HepG2 (cell line): ENCODE results near the gene CEL. TPM values are rescaled to one million over a fixed set of nuclear protein-coding genes. Genes with fewer than 3 reads are reported as not detected.

ENCODE experiments used
- CEBPB ChIP-seq: IDR thresholded peaks from 2 replicates; pipeline ENCODE4 v1.6.1; 2011; ENCODE audit warnings: low read depth, low read length, improper control_type of control experiment, borderline replicate concordance
- MAFK ChIP-seq, 2 experiments: IDR thresholded peaks in 1 of 2; conservative IDR thresholded peaks in 1 of 2; 2 replicates each; pipeline ENCODE4 v1.6.1; 2011; ENCODE audit warnings: improper control_type of control experiment in 2 of 2, low read length in 2 of 2
- MBD4 ChIP-seq: IDR thresholded peaks from 2 replicates; pipeline ENCODE4 v1.6.1; 2012; ENCODE audit warnings: low read length, inconsistent platforms, borderline replicate concordance
- MED13 ChIP-seq: sonication (generic); formaldehyde crosslinking; IDR thresholded peaks from 2 replicates; pipeline ENCODE4 v1.5.0; 2020; ENCODE audit warnings: missing genetic modification reagents
- MED8 ChIP-seq: sonication (generic); formaldehyde crosslinking; IDR thresholded peaks from 2 replicates; pipeline ENCODE4 v1.8.1; 2023; ENCODE audit warnings: mild to moderate bottlenecking, missing genetic modification reagents; ENCODE audit not compliant: insufficient replicate concordance
- MTF2 ChIP-seq: sonication (generic); formaldehyde crosslinking; IDR thresholded peaks from 2 replicates; pipeline ENCODE4 v1.5.0; 2020; ENCODE audit warnings: missing genetic modification reagents, borderline replicate concordance
- NRL ChIP-seq: sonication (generic); formaldehyde crosslinking; IDR thresholded peaks from 2 replicates; pipeline ENCODE4 v1.5.0; 2020; ENCODE audit warnings: missing genetic modification reagents, mild to moderate bottlenecking, moderate library complexity, borderline replicate concordance
- PAF1 ChIP-seq: IDR thresholded peaks from 2 replicates; pipeline ENCODE4 v1.6.1; 2016; ENCODE audit warnings: missing genetic modification reagents, missing compliant biosample characterization
- RARA ChIP-seq: IDR thresholded peaks from 2 replicates; pipeline ENCODE4 v1.6.1; 2016; ENCODE audit warnings: missing genetic modification reagents, missing compliant biosample characterization
- RBAK ChIP-seq: sonication (generic); formaldehyde crosslinking; IDR thresholded peaks from 2 replicates; pipeline ENCODE4 v1.5.1; 2020; ENCODE audit warnings: mild to moderate bottlenecking, missing genetic modification reagents
- SMARCE1 ChIP-seq: fragments of 450-650 bp; IDR thresholded peaks from 2 replicates; pipeline ENCODE4 v1.6.1; 2017; ENCODE audit warnings: borderline replicate concordance
- STAT5B ChIP-seq: sonication (generic); formaldehyde crosslinking; IDR thresholded peaks from 2 replicates; pipeline ENCODE4 v1.4.0; 2020; ENCODE audit warnings: missing genetic modification reagents
- SUZ12 ChIP-seq: fragments of 150-350 bp; IDR thresholded peaks from 2 replicates; pipeline ENCODE4 v1.6.1; 2014; ENCODE audit warnings: low read depth, low read length
- TEAD3 ChIP-seq: optimal IDR thresholded peaks from 2 replicates; pipeline ENCODE3; 2016; ENCODE audit warnings: borderline replicate concordance
- TOE1 ChIP-seq: sonication (generic); formaldehyde crosslinking; IDR thresholded peaks from 2 replicates; pipeline ENCODE4 v1.4.0; 2020; ENCODE audit warnings: mild to moderate bottlenecking, missing genetic modification reagents
- XRCC5 ChIP-seq: fragments of 200-400 bp; formaldehyde crosslinking; optimal IDR thresholded peaks from 2 replicates; pipeline ENCODE3; 2017; ENCODE audit warnings: mild to moderate bottlenecking, low read length
- ZBTB20 ChIP-seq: sonication (generic); formaldehyde crosslinking; IDR thresholded peaks from 2 replicates; pipeline ENCODE4 v1.8.1; 2023; ENCODE audit warnings: missing genetic modification reagents, low read depth, mild to moderate bottlenecking, borderline replicate concordance
- ZNF207 ChIP-seq: fragments of 450-650 bp; IDR thresholded peaks from 2 replicates; pipeline ENCODE4 v1.6.1; 2016; ENCODE audit warnings: antibody characterized with exemption, borderline replicate concordance
- ZNF30 ChIP-seq: sonication (generic); formaldehyde crosslinking; IDR thresholded peaks from 2 replicates; pipeline ENCODE4 v1.5.0; 2020; ENCODE audit warnings: mild to moderate bottlenecking, missing genetic modification reagents
- ZNF329 ChIP-seq: sonication (generic); formaldehyde crosslinking; IDR thresholded peaks from 2 replicates; pipeline ENCODE4 v1.9.0; 2021; ENCODE audit warnings: low read depth, mild to moderate bottlenecking, missing genetic modification reagents
- ZNF670 ChIP-seq: sonication (generic); formaldehyde crosslinking; IDR thresholded peaks from 2 replicates; pipeline ENCODE4 v1.8.0; 2022; ENCODE audit warnings: mild to moderate bottlenecking, missing genetic modification reagents, borderline replicate concordance
- ZNF768 ChIP-seq: sonication (generic); formaldehyde crosslinking; IDR thresholded peaks from 2 replicates; pipeline ENCODE4 v1.4.0; 2020; ENCODE audit warnings: missing genetic modification reagents
- ZNF841 ChIP-seq: sonication (generic); formaldehyde crosslinking; IDR thresholded peaks from 2 replicates; pipeline ENCODE4 v1.8.1; 2023; ENCODE audit warnings: missing genetic modification reagents, borderline replicate concordance
- ZSCAN29 ChIP-seq: sonication (generic); formaldehyde crosslinking; conservative IDR thresholded peaks from 2 replicates; pipeline ENCODE4 v1.4.0; 2020; ENCODE audit warnings: mild to moderate bottlenecking, missing genetic modification reagents
- polyA plus RNA-seq, 8 experiments: library from polyadenylated mRNA; depleted of rRNA in 3 of 8; stranded (reverse) in 7 of 8; unstranded in 1 of 8; fragments of >200 nt; fragmentation: Illumina TruSeq in 4 of 8; extraction: Trizol in 4 of 8; gene quantifications; 2 replicates each; pipeline versions ENCODE4 v1.2.1 to v1.2.3, GENCODE V29; 2011 to 2016; ENCODE audit warnings: low read depth in 4 of 8, missing spikeins in 1 of 8, mixed read lengths in 1 of 8; ENCODE audit not compliant: insufficient read depth in 1 of 8
- total RNA-seq, 5 experiments: library from RNA; depleted of rRNA; stranded (reverse); fragments of >200 nt; fragmentation: Illumina TruSeq; extraction: Trizol; gene quantifications; 2 replicates each; pipeline ENCODE4 v1.2.3, GENCODE V29; 2016; ENCODE audit warnings: low read depth in 1 of 5
- TF ChIP-seq, protein P1 (sequence below): sonication (generic); formaldehyde crosslinking; IDR thresholded peaks from 2 replicates; pipeline ENCODE4 v1.4.0; 2020; ENCODE audit warnings: mild to moderate bottlenecking, missing genetic modification reagents

CEL gene
- total and polyA plus RNA-seq, 2 of the 13 experiments (the other 11 are each of a cell fraction or from before 2014, with no cell fraction given): 0.63 to 1.5 TPM

DNA sequence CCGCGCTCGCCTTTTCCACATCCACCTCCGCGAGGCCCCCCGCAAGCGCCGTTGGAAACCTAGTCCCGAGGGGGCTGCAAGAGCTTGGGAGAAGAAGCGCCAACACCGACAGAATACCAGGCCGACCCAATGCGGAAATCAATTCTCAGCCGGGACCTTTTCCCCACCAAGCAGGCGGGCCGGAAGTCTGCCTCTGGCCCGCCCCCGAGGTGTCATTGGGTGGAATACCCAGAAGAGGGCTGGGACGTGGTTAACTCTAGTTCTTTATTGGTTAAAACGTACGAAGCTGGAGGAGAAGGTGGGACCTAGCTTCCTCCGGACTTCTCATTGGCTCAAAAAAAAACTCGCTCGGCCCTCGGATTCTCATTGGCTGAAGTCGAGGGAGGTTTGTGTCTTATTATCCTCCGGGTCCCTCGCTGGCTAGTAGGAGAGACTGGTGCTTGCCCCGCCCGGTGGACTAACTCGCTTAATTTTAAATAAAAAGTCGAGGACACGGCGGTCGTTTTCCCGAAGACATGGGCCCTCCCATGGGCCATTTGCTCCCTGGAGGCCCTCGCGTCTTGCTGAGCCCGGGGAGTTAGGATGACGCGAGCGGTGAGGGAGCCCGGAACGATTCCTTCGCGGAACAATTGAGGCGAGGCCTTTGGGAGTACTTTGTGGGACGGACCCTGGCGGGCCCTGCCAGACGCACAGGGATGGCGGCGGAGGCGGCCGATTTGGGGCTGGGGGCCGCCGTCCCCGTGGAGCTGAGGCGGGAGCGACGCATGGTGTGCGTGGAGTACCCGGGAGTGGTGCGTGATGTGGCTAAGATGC is 31.3 kb upstream of the CEL start, which contains the start of gene GTF3C5 (continued):
- TF ChIP-seq STAT5B (peak; percentile 61; the same call in 1 of the 2 replicates), XRCC5 (peak; percentile 96), ZNF841 (CRISPR knock-in tag) (no peak), TOE1 (CRISPR knock-in tag) (no peak), SUZ12 (no peak), RBAK (no peak), MAFK (conservative IDR thresholded peaks at IDR 0.05 in 1 of 2, IDR thresholded peaks at IDR 0.05 in 1 of 2; ENCODE audit: low read length in 2 of 2) (no peak), RARA (CRISPR knock-in tag) (peak; percentile 30), ZNF768 (CRISPR knock-in tag) (peak; percentile 82), ZNF30 (CRISPR knock-in tag) (no peak), MED13 (CRISPR knock-in tag) (no peak), NRL (CRISPR knock-in tag) (peak; percentile 72), PAF1 (CRISPR knock-in tag) (no peak), ZSCAN29 (CRISPR knock-in tag) (no peak), MTF2 (CRISPR knock-in tag) (no peak), CEBPB (no peak), ZNF207 (no peak), ZBTB20 (CRISPR knock-in tag) (peak; percentile 59; the same call in 1 of the 2 replicates), MED8 (CRISPR knock-in tag) (peak; percentile 90), ZNF670 (CRISPR knock-in tag) (peak; percentile 85), ZNF329 (CRISPR knock-in tag) (peak; percentile 56; the same call in 1 of the 2 replicates), SMARCE1 (no peak), TEAD3 (CRISPR knock-in tag) (peak; percentile 51), MBD4 (no peak)
- TF ChIP-seq, protein P1, sequence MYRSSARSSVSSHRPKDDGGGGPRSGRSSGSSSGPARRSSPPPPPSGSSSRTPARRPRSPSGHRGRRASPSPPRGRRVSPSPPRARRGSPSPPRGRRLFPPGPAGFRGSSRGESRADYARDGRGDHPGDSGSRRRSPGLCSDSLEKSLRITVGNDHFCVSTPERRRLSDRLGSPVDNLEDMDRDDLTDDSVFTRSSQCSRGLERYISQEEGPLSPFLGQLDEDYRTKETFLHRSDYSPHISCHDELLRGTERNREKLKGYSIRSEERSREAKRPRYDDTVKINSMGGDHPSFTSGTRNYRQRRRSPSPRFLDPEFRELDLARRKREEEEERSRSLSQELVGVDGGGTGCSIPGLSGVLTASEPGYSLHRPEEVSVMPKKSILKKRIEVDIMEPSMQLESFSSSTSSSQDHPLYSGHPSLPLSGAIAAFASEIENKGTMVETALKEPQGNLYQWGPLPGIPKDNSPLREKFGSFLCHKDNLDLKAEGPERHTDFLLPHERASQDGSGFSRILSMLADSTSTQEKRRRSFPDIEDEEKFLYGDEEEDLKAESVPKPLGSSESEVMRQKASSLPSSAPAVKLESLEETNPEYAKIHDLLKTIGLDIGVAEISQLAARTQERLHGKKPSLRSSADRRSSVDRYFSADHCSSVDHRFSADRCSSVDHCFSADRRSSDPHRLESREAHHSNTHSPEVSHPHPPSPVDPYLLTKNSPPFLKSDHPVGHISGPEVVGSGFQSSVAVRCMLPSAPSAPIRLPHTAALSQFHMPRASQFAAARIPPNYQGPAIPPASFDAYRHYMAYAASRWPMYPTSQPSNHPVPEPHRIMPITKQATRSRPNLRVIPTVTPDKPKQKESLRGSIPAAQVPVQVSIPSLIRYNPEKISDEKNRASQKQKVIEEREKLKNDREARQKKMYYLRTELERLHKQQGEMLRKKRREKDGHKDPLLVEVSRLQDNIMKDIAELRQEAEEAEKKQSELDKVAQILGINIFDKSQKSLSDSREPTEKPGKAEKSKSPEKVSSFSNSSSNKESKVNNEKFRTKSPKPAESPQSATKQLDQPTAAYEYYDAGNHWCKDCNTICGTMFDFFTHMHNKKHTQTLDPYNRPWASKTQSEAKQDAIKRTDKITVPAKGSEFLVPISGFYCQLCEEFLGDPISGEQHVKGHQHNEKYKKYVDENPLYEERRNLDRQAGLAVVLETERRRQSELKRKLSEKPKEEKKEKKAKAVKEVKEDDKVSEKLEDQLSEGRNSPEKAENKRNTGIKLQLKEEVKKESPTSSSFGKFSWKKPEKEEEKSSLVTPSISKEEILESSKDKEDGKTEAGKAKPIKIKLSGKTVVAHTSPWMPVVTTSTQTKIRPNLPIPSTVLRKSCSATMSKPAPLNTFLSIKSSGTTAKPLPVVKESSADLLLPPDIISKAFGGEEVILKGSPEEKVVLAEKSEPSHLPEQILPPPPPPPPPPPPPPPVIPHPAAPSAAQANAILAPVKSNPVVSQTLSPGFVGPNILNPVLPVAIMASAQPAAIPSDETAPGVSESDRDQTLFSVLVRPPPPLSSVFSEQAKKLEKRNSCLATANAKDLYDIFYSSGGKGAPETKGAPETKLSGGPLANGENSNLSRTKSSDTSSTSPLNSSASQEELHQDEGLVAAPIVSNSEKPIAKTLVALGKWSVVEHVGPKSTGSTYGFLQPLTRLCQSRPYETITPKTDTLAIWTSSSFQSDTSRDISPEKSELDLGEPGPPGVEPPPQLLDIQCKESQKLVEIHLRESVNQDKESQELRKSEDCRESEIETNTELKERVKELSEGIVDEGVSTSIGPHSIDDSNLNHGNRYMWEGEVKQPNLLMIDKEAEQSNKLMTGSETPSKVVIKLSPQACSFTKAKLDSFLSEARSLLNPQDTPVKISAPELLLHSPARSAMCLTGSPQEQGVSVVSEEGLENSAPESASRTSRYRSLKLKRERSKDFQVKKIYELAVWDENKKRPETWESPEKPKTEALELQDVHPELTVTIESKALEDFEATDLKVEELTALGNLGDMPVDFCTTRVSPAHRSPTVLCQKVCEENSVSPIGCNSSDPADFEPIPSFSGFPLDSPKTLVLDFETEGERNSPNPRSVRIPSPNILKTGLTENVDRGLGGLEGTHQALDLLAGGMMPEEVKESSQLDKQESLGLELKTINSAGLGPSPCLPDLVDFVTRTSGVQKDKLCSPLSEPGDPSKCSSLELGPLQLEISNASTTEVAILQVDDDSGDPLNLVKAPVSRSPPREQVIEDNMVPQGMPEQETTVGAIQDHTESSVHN (CRISPR knock-in tag): no peak
